Activated naive CD8-positive, alpha-beta T cell treated with anti-CD3 and anti-CD28 coated beads, Interleukin-2, amount 10 ng/mL, durations not matched to agents 7 days and 5 days (primary cell): ENCODE results near the gene KCTD11. TPM values are rescaled to one million over a fixed set of nuclear protein-coding genes. Genes with fewer than 3 reads are reported as not detected.
"Not testable (repeated sequence)": the region's sequence is repeated elsewhere in the genome, so short reads cannot be mapped to it uniquely, and the experiment has no call there.

Experiments used
- ATAC-seq: fragments of 150-1000 bp; cut with Tn5 transposase; one replicate; pipeline ENCODE4 v1.10.0; 2021; ENCODE audit warnings: low read depth, moderate library complexity
- POLR2A ChIA-PET: fragments of 350-600 bp; sonication (Branson Sonifier 250); formaldehyde crosslinking; loops from one replicate; lab custom pipeline; 2021; ENCODE audit warnings: antibody characterized with exemption; lab: Charles Lee
- DNase-seq: peaks from one replicate; pipeline ENCODE4 v3.0.0; 2021
- H3K27ac Mint-ChIP-seq: one replicate; pipeline ENCODE4 v1.8.0; 2022; ENCODE audit warnings: mild to moderate bottlenecking, mixed read lengths
- H3K27me3 Mint-ChIP-seq: one replicate; pipeline ENCODE4 v1.8.0; 2022; ENCODE audit warnings: mild to moderate bottlenecking, moderate library complexity, mixed read lengths
- H3K36me3 Mint-ChIP-seq: one replicate; pipeline ENCODE4 v1.8.0; 2021; ENCODE audit warnings: mild to moderate bottlenecking, mixed read lengths
- H3K4me1 Mint-ChIP-seq: one replicate; pipeline ENCODE4 v1.8.0; 2021; ENCODE audit warnings: mixed read lengths
- H3K4me3 Mint-ChIP-seq: one replicate; pipeline ENCODE4 v1.8.0; 2022; ENCODE audit warnings: mild to moderate bottlenecking, moderate library complexity, mixed read lengths
- H3K9me3 Mint-ChIP-seq: one replicate; pipeline ENCODE4 v1.8.0; 2021; ENCODE audit warnings: mixed read lengths
- total RNA-seq, 2 experiments: library from RNA; stranded (reverse); gene quantifications; one replicate each; pipeline ENCODE4 v1.2.3, GENCODE V29; 2021

Gene KCTD11
- total RNA-seq, 2 experiments from 2014 or later = 8.1 to 8.7 TPM

DNA sequence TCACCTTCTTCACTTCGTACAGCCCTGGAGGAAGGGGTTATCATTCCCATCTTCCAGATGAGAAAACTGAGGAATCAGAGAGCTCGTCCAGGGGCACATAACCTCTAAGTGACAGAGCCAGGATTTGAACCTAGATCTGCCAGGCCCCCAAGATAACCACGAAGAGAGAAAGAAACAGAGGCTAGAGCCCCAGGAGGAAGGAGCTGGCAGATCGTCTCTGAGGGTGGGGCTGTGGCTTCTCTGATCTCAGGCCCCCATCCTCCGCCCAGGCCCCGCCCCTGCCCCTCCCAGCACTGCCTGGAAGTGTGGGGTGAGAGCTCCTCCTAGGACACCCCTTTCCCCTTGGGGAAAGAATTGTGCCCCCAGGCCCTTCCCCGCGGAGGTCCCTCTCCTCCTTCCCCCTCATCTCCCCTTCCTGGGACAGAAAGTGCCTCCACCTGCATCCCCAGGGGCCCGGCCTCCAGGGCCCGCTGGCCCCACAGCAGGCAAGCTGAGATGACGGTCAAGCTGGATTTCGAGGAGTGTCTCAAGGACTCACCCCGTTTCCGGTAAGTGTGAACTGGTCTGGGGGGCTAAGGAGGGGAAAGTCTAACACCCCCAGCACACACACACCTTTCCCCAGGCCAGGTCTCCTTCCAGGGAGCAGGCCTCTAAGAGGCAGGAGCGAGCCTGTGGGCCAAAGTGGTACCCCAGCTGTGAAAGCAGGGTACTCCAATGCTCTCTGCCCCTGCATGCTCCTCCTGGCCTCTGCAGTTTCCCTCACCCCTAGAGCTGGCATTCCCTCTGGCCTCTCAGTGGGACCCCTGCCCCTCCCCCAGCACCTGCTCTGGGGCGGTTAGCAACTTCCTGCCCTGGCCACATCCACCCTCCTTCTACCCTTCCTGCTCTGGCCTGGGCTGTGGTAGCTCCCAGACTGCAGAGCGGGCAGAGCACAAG, 15.5 kb upstream of the KCTD11 start, which contains the start of gene ACAP1:
ACAP1 (plus strand) TSS at position 290 of the 936 bp plus-strand sequence; CDS start at position 496, 206 bp downstream.
- POLR2A ChIA-PET = interaction anchor here (0.5 to 5.9 kb wide), 41 partner anchors 8 to 1064 kb away, joined by 3 to 112 read pairs (median 4); partner anchors contain the start of genes ACADVL, CTDNEP1, DLG4 and DVL2
- Mint-ChIP-seq H3K27me3 (no peaks in the 10 kb centered on the region), H3K36me3 (peaks cover 24% of the 10 kb centered on the region), H3K27ac (peak within 1 kb of the TSS; percentile 96), H3K9me3 (no peaks in the 10 kb centered on the region), H3K4me3 (peak within 1 kb of the TSS; percentile 97), H3K4me1 (peaks cover 43% of the 10 kb centered on the region)
- ATAC-seq (peak; percentile 90), DNase-seq (peak; percentile 85)

- not testable (repeated sequence) for DNase-seq, ATAC-seq, H3K9me3 Mint-ChIP-seq, H3K27me3 Mint-ChIP-seq
- peaks cover 25% of the 10 kb centered on the region for H3K36me3 Mint-ChIP-seq
- POLR2A ChIA-PET = interaction anchor here (0.6 to 5.9 kb wide), 16 partner anchors 8 to 349 kb away, joined by 3 to 112 read pairs (median 11); partner anchors contain the start of genes FGF11, GPS2, NEURL4 and PHF23
- H3K4me1 Mint-ChIP-seq = peaks cover 41% of the 10 kb centered on the region
- H3K27ac Mint-ChIP-seq = peak overlapping the region; percentile 96
- H3K4me3 Mint-ChIP-seq = peak overlapping the region; percentile 97
These were observed 14.4 kb upstream of the KCTD11 start for GRCh38 chr17:7337600-7337999.

DNA sequence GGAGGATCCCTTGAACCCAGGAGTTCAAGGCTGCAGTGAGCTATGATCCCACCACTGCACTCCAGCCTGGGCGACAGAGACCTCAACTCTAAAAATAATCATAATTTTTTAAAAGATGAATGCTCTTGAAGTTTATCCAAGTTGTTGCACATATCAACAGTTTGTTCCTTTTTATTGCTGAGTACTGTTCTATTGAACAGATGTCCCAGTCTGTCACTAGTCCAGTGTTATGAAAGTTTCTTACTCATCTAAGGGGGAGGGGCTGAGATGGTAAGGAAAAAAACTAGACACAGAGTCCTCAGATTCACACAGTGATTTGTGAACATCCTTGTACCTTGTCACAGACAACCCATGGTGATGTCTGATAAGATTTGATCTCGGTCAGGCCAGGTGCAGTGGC, 11.8 kb upstream of the KCTD11 start:
- Mint-ChIP-seq H3K4me1 (peaks cover 40% of the 10 kb centered on the region), H3K36me3 (peaks cover 33% of the 10 kb centered on the region), H3K27me3 (no peaks in the 10 kb centered on the region), H3K27ac (peak overlapping the region; percentile 61), H3K4me3 (peak overlapping the region; percentile 29), H3K9me3 (no peaks in the 10 kb centered on the region)
- DNase-seq (no peak), ATAC-seq (no peak)
- POLR2A ChIA-PET = interaction anchor here (5.9 kb wide), 1 partner anchor 9 kb away, joined by 112 read pairs; no protein-coding TSS in a partner anchor

- Mint-ChIP-seq H3K4me3 (no peak overlapping the region), H3K27me3 (no peaks in the 10 kb centered on the region), H3K36me3 (peaks cover 33% of the 10 kb centered on the region), H3K4me1 (peaks cover 31% of the 10 kb centered on the region), H3K27ac (no peak overlapping the region), H3K9me3 (no peaks in the 10 kb centered on the region)
- DNase-seq = no peak
- POLR2A ChIA-PET = interaction anchor here (0.7 kb wide), 1 partner anchor 8 kb away, joined by 5 read pairs; no protein-coding TSS in a partner anchor
- no peak for ATAC-seq
These were observed 10.1 kb upstream of the KCTD11 start for GRCh38 chr17:7341842-7342241.

DNA sequence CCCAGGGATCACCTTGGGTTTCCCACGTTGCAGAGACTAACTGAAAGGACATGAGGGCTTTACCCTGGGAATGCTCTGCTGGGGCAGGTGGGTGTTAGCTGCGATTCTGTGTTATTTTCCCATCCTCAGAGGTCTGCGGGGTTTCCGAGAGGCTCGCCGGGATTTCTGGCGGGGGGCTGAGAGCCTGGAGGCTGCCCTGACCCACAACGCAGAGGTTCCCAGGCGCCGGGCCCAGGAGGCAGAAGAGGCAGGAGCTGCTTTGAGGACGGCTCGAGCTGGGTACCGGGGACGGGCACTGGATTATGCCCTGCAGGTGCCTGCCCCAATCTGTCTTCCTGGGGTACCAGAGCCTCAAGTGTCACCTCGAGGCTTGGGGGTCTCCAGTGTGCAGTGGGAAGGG, 8.7 kb upstream of the KCTD11 start:
- Mint-ChIP-seq H3K36me3 (peaks cover 25% of the 10 kb centered on the region), H3K9me3 (no peaks in the 10 kb centered on the region), H3K4me3 (no peak overlapping the region), H3K4me1 (peaks cover 25% of the 10 kb centered on the region), H3K27ac (no peak overlapping the region), H3K27me3 (no peaks in the 10 kb centered on the region)
- ATAC-seq (no peak), DNase-seq (no peak)
- POLR2A ChIA-PET = interaction anchor here (1.1 to 3.7 kb wide), 4 partner anchors 14 to 41 kb away, joined by 5 to 19 read pairs (median 9); partner anchors contain the start of genes EIF5A and NEURL4

DNA sequence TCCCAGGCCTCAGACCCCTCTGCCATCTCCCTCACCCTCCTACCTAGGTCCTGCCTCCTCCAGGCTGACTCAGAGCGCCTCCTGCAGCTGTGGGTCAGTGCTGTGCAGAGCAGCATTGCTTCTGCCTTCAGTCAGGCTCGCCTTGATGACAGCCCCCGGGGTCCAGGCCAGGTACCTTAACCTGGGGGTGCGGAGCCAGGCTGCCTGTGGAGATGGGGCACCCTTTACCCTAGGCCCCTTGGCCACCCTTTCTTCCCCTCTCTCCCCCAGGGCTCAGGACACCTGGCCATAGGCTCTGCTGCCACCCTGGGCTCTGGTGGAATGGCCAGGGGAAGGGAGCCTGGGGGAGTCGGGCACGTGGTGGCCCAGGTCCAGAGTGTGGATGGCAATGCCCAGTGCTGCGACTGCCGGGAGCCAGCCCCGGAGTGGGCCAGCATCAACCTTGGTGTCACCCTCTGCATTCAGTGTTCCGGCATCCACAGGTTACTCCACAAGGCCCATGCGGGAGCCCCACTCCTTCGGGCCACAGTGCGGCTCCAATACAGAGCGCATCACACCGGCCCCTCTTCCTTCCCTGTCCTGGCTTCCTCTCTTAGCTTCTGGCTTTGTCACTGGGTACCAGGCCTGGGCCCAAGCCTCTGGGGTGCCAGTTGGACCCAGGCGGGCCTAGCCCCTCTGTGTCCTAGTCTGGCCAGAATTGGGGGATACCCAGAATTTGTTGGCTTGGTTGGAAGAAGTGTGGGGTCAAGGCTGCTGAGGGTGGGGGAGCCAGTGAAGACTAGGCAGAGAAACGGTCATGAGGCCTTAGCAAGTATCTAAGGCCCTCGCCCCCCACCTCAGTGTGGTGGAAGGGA, 5.0 kb upstream of the KCTD11 start:
- H3K4me1 Mint-ChIP-seq = peaks cover 25% of the 10 kb centered on the region
- POLR2A ChIA-PET = interaction anchor here (2.8 to 5.2 kb wide), 3 partner anchors 10 to 18 kb away, joined by 18 to 112 read pairs (median 22); partner anchors contain the start of genes ACAP1 and NEURL4
- ATAC-seq = no peak
- DNase-seq = no peak
- no peaks in the 10 kb centered on the region for H3K9me3 Mint-ChIP-seq
- H3K27me3 Mint-ChIP-seq = no peaks in the 10 kb centered on the region
- H3K27ac Mint-ChIP-seq = no peak overlapping the region
- no peak overlapping the region for H3K4me3 Mint-ChIP-seq
- peaks cover 22% of the 10 kb centered on the region for H3K36me3 Mint-ChIP-seq

DNA sequence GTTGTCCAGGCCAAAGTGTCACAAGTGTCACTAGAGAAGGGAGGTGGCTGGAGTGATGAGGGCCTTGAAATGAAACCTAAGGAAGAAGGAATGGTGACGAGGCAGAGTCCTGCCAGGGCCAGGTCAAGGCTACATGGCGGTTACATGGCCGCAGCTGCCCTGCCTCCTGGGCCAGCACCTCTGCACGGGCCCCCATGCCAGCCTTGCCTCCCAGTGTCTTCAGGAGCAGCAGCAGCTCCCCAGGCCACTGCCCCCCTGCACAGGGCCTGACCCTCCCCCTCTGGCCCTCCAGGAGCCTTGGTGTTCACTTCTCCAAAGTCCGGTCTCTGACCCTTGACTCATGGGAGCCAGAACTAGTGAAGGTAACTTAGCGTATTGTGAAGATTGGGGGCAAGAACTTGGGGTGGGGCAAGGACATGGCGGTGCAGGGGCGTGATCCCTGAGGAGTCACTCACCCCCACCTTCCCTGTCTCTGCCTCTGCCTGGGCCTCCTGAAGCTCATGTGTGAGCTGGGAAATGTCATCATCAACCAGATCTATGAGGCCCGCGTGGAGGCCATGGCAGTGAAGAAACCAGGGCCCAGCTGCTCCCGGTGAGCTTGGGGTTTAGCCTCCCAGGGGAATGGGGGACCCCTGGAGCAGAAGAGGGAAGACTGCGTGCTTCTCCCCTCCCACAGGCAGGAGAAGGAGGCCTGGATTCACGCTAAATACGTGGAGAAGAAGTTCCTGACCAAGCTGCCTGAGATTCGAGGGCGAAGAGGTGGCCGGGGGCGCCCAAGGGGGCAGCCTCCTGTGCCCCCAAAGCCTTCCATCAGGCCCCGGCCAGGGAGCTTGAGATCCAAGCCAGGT, 4.1 kb upstream of the KCTD11 start:
- H3K4me3 Mint-ChIP-seq = no peak overlapping the region
- peaks cover 26% of the 10 kb centered on the region for H3K36me3 Mint-ChIP-seq
- H3K27me3 Mint-ChIP-seq = no peaks in the 10 kb centered on the region
- no peak for DNase-seq
- H3K9me3 Mint-ChIP-seq = no peaks in the 10 kb centered on the region
- POLR2A ChIA-PET = interaction anchor here (4.8 to 5.2 kb wide), 2 partner anchors 10 to 19 kb away, joined by 22 to 112 read pairs; partner anchors contain the start of genes ACAP1 and NEURL4
- no peak for ATAC-seq
- peaks cover 26% of the 10 kb centered on the region for H3K4me1 Mint-ChIP-seq
- no peak overlapping the region for H3K27ac Mint-ChIP-seq

DNA sequence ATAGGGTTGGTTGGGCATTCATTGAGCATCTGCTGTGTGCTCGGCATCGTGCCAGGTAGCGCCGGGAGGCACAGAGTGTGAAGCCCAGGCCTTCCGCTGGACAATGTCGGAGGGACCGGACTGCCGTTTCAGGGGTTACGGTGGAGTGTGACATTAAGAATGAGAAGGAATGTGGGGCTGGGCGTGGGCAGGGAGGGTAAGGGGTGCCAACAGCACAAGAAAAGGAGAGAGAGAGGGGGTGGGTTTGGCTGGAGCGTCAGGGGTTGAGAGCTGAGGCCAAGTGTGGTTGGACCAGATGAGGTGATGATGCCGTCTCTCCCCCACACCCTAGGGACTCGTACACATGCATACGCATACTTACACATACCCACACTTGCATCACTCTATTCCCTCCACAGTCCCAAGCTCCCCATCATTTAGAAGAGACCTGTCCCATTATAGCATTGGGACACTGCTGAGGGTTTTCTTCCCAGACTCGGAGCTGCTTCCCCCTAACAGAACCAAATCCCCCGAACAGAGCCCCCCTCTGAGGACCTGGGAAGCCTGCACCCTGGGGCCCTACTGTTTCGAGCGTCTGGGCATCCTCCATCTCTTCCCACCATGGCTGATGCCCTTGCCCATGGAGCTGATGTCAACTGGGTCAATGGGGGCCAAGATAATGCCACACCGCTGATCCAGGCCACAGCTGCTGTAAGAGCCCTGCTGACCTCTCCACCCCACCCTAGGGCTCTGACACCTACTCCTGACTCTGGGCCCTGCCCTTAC, 3.3 kb upstream of the KCTD11 start:
- DNase-seq (no peak), ATAC-seq (no peak)
- Mint-ChIP-seq H3K27me3 (no peaks in the 10 kb centered on the region), H3K4me1 (peaks cover 27% of the 10 kb centered on the region), H3K4me3 (no peak overlapping the region), H3K27ac (peak overlapping the region; percentile 40), H3K36me3 (peaks cover 23% of the 10 kb centered on the region), H3K9me3 (no peaks in the 10 kb centered on the region)
- POLR2A ChIA-PET = interaction anchor here (0.5 to 5.2 kb wide), 7 partner anchors 11 to 92 kb away, joined by 3 to 112 read pairs (median 6); partner anchors contain the start of genes ACAP1, GPS2 and NEURL4

DNA sequence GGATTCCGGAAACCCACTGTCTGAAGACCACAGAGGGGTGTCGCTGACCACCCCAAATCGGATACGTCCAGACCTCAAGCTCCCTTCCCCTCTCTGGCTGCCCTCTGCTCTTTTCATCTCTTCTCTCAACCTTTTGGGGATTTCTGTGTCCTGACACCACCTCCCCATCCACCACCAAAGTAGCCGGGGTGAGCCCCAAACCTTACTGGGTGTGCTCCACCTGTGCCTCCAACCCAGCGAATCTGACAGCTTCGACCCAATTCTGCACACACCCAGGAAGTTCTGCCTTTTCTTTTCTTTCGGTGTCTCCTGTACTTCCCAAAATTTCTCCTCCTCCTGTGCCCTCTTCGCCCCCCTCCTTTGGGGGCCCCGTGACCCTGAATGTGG, 534 bp downstream of the KCTD11 start:
- no peak for ATAC-seq
- Mint-ChIP-seq H3K4me3 (peak overlapping the region; percentile 91), H3K4me1 (peaks cover 31% of the 10 kb centered on the region)

GRCh38 chr17:7352910-7353635, 1.1 kb downstream of the KCTD11 start:
- Mint-ChIP-seq H3K36me3 (peaks cover 12% of the 10 kb centered on the region), H3K9me3 (no peaks in the 10 kb centered on the region), H3K4me3 (peak overlapping the region; percentile 91), H3K27me3 (no peaks in the 10 kb centered on the region), H3K4me1 (peaks cover 31% of the 10 kb centered on the region), H3K27ac (peak overlapping the region; percentile 92)
- ATAC-seq (no peak), DNase-seq (peak; percentile 35)
- POLR2A ChIA-PET = interaction anchor here (1.0 to 1.7 kb wide), 9 partner anchors 17 to 209 kb away, joined by 3 to 5 read pairs (median 4); partner anchors contain the start of genes ACAP1, NEURL4, SENP3 and TMEM256

More for the DNA sequence above, 534 bp downstream of the KCTD11 start:
- no peak for DNase-seq
- POLR2A ChIA-PET = interaction anchor here (1.2 to 1.7 kb wide), 5 partner anchors 16 to 210 kb away, joined by 3 to 5 read pairs (median 5); partner anchors contain the start of genes ACAP1 and SENP3
- no peaks in the 10 kb centered on the region for H3K27me3 Mint-ChIP-seq
- no peaks in the 10 kb centered on the region for H3K9me3 Mint-ChIP-seq
- peak overlapping the region; percentile 92 for H3K27ac Mint-ChIP-seq
- peaks cover 12% of the 10 kb centered on the region for H3K36me3 Mint-ChIP-seq
